Activated naive CD4-positive, alpha-beta T cell treated with anti-CD3 and anti-CD28 coated beads, Interleukin-2, amount 50 U/mL, for 72 hours (primary cell): ENCODE data around the gene ROR2. TPM values are rescaled to one million over a fixed set of nuclear protein-coding genes. Genes with fewer than 3 reads are reported as not detected.
A peak's percentile ranks its signal among the peaks of the same experiment; 100 is the strongest.

Experiments
- ATAC-seq, 2 donors: fragments of 150-1000 bp; cut with Tn5 transposase; 2 replicates each; pipeline ENCODE4 v1.10.0; 2021; ENCODE audit warnings: mild to moderate bottlenecking in 2 of 2, moderate library complexity in 2 of 2
- DNase-seq, 2 donors: peaks; one replicate each; pipeline ENCODE4 v3.0.0; 2021 to 2022; ENCODE audit warnings: low spot score in 2 of 2
- H3K27ac Mint-ChIP-seq, 2 donors: one replicate each; pipeline ENCODE4 v1.8.0; 2022; ENCODE audit warnings: mild to moderate bottlenecking in 2 of 2, mixed read lengths in 2 of 2
- H3K36me3 Mint-ChIP-seq, 2 donors: one replicate each; pipeline ENCODE4 v1.8.0; 2022; ENCODE audit warnings: mixed read lengths in 2 of 2
- H3K9me3 Mint-ChIP-seq, 2 donors: one replicate each; pipeline ENCODE4 v1.8.0; 2022; ENCODE audit warnings: mixed read lengths in 2 of 2
- total RNA-seq, 2 donors: library from RNA; stranded (reverse); gene quantifications; one replicate each; pipeline ENCODE4 v1.2.3, GENCODE V29; 2022

The ROR2 gene
- total RNA-seq, 2 donors from 2014 or later = not detected

GRCh38 chr9:91845879-91846278 lies 104.1 kb downstream of the ROR2 start:
- DNase-seq = no peak
- Mint-ChIP-seq H3K27ac (no peak overlapping the region), H3K9me3 (no peaks in the 10 kb centered on the region), H3K36me3 (no peaks in the 10 kb centered on the region)
- no peak for ATAC-seq

GRCh38 chr9:91844701-91845291 lies 105.2 kb downstream of the ROR2 start:
- no peak for DNase-seq
- no peak for ATAC-seq
- H3K27ac Mint-ChIP-seq = no peak overlapping the region
- no peaks in the 10 kb centered on the region for H3K9me3 Mint-ChIP-seq
- H3K36me3 Mint-ChIP-seq = no peaks in the 10 kb centered on the region

GRCh38 chr9:91844190-91844589 lies 105.8 kb downstream of the ROR2 start:
- Mint-ChIP-seq H3K36me3 (no peaks in the 10 kb centered on the region), H3K27ac (no peak overlapping the region), H3K9me3 (no peaks in the 10 kb centered on the region)
- DNase-seq (no peak), ATAC-seq (no peak)

GRCh38 chr9:91843623-91844148 lies 106.3 kb downstream of the ROR2 start:
- DNase-seq (no peak), ATAC-seq (no peak)
- Mint-ChIP-seq H3K9me3 (no peaks in the 10 kb centered on the region), H3K36me3 (no peaks in the 10 kb centered on the region), H3K27ac (no peak overlapping the region)

- DNase-seq = no peak
- Mint-ChIP-seq H3K36me3 (no peaks in the 10 kb centered on the region), H3K27ac (no peak overlapping the region), H3K9me3 (no peaks in the 10 kb centered on the region)
- no peak for ATAC-seq
Measured at GRCh38 chr9:91843093-91843492, 106.9 kb downstream of the ROR2 start.

- no peaks in the 10 kb centered on the region for H3K36me3 Mint-ChIP-seq
- no peaks in the 10 kb centered on the region for H3K9me3 Mint-ChIP-seq
- DNase-seq (peak in 1 of 2 donors; percentile 14), ATAC-seq (no peak)
- no peak overlapping the region for H3K27ac Mint-ChIP-seq
Measured at GRCh38 chr9:91842358-91843049, 107.5 kb downstream of the ROR2 start.

- no peak overlapping the region for H3K27ac Mint-ChIP-seq
- DNase-seq (peak in 1 of 2 donors; percentile 2), ATAC-seq (no peak)
- H3K36me3 Mint-ChIP-seq = no peaks in the 10 kb centered on the region
- no peaks in the 10 kb centered on the region for H3K9me3 Mint-ChIP-seq
Measured at GRCh38 chr9:91841591-91841990, 108.4 kb downstream of the ROR2 start.

- Mint-ChIP-seq H3K27ac (no peak overlapping the region), H3K36me3 (no peaks in the 10 kb centered on the region), H3K9me3 (no peaks in the 10 kb centered on the region)
- peak in 1 of 2 donors; percentile 9 for DNase-seq
- no peak for ATAC-seq
Measured at GRCh38 chr9:91840882-91841281, 109.1 kb downstream of the ROR2 start.

GRCh38 chr9:91840469-91840868 lies 109.6 kb downstream of the ROR2 start:
- ATAC-seq (no peak), DNase-seq (peak in 1 of 2 donors; percentile 14)
- Mint-ChIP-seq H3K36me3 (no peaks in the 10 kb centered on the region), H3K27ac (no peak overlapping the region), H3K9me3 (no peaks in the 10 kb centered on the region)

- peak in 1 of 2 donors; percentile 39 for DNase-seq
- Mint-ChIP-seq H3K27ac (no peak overlapping the region), H3K9me3 (no peaks in the 10 kb centered on the region), H3K36me3 (no peaks in the 10 kb centered on the region)
- no peak for ATAC-seq
Measured at GRCh38 chr9:91839926-91840465, 110.0 kb downstream of the ROR2 start.

GRCh38 chr9:91837981-91838731 lies 111.9 kb downstream of the ROR2 start:
- DNase-seq = no peak
- Mint-ChIP-seq H3K36me3 (no peaks in the 10 kb centered on the region), H3K9me3 (no peaks in the 10 kb centered on the region), H3K27ac (no peak overlapping the region)
- ATAC-seq = no peak

GRCh38 chr9:91836515-91836914 lies 113.5 kb downstream of the ROR2 start:
- no peak for DNase-seq
- ATAC-seq = no peak
- Mint-ChIP-seq H3K9me3 (no peaks in the 10 kb centered on the region), H3K27ac (no peak overlapping the region), H3K36me3 (no peaks in the 10 kb centered on the region)

GRCh38 chr9:91835632-91836031 lies 114.4 kb downstream of the ROR2 start:
- ATAC-seq (no peak), DNase-seq (no peak)
- H3K36me3 Mint-ChIP-seq = no peaks in the 10 kb centered on the region
- H3K27ac Mint-ChIP-seq = no peak overlapping the region
- no peaks in the 10 kb centered on the region for H3K9me3 Mint-ChIP-seq

- H3K27ac Mint-ChIP-seq = no peak overlapping the region
Measured at GRCh38 chr9:91835216-91835615, 114.8 kb downstream of the ROR2 start.

GRCh38 chr9:91834740-91835139 lies 115.3 kb downstream of the ROR2 start:
- DNase-seq = no peak
- ATAC-seq = no peak
- H3K9me3 Mint-ChIP-seq = no peaks in the 10 kb centered on the region
- no peak overlapping the region for H3K27ac Mint-ChIP-seq
- no peaks in the 10 kb centered on the region for H3K36me3 Mint-ChIP-seq

More at GRCh38 chr9:91835216-91835615, 114.8 kb downstream of the ROR2 start:
- DNase-seq = no peak
- no peak for ATAC-seq
- no peaks in the 10 kb centered on the region for H3K36me3 Mint-ChIP-seq
- H3K9me3 Mint-ChIP-seq = no peaks in the 10 kb centered on the region

GRCh38 chr9:91833878-91834255 lies 116.2 kb downstream of the ROR2 start:
- no peaks in the 10 kb centered on the region for H3K36me3 Mint-ChIP-seq
- DNase-seq (no peak), ATAC-seq (no peak)
- H3K9me3 Mint-ChIP-seq = no peaks in the 10 kb centered on the region
- no peak overlapping the region for H3K27ac Mint-ChIP-seq
